Midbrain (tissue), 1 donor: ENCODE data around the gene GSG1L.
"Not testable (repeated sequence)": the region's sequence is repeated elsewhere in the genome, so short reads cannot be mapped to it uniquely, and the experiment has no call there.

Source experiments
- DNase-seq: peaks from one replicate; lab custom pipeline; 2025; lab: John Stamatoyannopoulos, UW

The GSG1L gene

DNA sequence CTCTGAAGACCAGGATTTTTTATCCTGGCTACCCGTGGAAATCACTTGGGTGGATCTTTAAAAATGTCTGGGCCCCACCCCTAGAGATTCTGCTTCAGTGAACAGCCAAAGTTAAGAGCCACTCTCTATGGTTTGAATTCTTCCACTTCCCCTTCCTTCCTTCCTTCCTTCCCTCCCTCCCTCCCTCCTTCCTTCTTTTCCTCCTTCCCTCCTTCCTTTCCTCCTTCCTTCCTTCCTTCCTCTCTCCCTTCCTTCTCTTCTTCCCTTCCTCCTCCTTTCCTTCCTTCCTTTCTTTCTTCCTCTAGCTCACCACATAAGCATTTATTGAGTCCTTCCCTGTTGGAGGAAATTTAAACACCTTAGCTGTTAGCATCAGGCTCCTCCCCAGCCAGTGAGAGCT lies 310.0 kb downstream of the GSG1L start:
- DNase-seq, result no peak

DNA sequence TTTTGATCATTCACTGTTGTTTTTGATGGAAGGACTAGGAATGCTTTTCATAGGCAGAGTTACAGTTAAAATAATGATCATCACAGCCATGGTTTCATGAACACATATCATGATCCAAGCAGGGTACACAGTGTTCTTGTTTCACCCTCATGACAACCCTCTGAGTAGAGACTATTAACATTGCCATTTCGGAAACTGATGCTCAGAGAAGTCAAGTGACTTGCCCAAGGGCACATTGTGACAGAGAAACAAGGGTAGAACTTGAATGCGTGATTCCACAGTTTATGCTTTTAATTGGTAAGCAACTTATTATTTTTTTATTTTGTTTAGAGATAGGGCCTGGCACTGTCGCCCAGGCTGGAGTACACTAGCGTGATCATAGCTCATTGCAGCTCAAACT lies 311.3 kb downstream of the GSG1L start:
- no peak for DNase-seq

DNA sequence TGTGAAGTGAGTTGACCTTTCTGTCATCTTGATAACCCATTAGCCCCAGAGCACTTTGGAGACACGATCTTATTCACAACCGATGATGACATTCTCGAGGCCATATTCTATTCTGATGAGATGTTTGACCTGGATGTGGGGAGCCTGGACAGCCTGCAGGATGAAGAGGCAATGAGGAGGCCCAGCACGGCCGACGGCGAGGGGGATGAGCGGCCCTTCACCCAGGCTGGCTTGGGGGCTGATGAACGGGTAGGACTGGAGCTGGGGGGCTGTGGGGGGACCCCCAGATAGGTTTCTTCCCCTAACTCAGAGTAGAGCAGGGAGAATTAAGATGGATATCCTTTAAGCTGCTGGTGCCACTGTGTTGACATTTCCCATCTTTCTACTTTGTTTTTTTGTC lies 311.8 kb downstream of the GSG1L start:
- no peak for DNase-seq

DNA sequence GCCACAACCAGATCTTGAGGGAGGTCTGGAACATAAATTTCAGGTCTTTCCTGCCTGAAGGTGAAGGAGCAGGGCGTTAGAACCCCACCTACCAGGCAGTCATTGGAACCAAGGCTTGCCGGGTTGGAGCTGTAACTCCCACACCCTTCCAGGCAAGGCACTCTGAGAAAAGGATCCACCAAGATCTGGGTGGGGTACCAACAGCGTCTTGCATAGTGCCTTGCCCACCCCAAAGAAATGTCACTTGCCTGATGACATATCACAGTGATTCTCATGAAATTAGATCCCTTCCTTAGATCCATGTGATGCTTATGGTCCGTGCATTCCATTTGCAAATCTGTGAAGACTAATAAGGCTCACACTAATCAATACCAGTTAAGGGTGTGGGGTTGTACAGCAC lies 312.3 kb downstream of the GSG1L start:
- no peak for DNase-seq

DNA sequence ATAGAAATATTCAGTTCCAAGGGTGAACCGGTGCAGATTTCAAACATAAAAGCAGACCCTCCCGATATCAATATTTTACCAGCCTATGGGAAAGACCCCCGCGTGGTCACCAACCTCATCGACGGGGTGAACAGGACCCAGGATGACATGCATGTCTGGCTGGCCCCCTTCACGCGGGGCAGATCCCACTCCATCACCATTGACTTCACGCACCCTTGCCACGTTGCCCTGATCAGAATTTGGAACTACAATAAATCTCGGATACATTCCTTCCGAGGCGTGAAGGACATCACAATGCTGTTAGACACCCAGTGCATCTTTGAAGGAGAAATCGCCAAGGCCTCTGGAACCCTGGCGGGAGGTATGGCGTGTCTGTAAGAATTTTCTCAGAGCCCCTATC lies 313.6 kb downstream of the GSG1L start:
- DNase-seq, result no peak

DNA sequence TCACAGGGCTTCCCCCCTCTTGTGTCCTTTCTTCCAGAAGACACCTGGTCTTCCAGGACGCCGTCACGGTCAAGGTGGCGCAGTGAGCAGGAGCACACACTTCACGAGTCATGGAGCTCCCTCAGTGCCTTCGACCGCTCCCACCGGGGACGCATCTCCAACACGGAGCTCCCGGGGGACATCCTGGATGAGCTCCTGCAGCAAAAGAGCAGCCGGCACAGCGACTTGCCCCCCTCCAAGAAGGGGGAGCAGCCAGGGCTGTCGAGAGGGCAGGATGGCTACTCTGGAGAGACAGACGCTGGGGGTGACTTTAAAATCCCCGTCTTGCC lies 314.0 kb downstream of the GSG1L start:
- DNase-seq, result no peak

DNA sequence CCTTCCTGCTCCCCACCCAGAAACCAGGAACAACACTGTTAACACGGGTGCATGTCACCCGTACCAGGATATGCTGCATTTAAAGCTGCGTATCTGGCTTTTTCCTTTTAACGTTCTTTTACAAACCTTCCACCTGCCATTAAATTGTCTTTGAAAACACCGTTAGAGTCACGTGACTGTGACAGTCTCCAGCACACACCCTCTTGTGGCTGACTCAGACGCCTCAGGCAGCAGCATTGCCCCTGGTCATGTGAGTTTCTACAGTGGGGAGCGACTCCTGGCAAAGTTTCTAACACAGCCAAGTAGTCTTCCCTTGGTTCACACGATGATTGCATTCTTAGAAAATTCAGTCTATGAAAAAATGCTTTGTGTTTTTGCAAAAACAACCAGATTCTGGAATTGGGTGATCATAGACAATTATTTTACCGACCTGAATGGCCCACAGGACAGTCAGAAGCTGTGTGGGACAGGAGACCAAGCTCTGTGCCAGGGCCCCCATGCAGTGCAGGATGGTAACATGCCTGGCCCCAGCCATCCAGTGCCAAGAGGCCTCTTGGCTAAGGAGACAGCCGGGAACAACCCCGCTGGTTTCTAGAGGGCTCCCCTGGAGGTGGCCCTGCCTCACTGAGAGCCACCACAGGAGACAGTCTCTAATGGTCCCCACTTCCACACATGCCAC lies 314.5 kb downstream of the GSG1L start:
- DNase-seq, result peak; percentile 52

DNA sequence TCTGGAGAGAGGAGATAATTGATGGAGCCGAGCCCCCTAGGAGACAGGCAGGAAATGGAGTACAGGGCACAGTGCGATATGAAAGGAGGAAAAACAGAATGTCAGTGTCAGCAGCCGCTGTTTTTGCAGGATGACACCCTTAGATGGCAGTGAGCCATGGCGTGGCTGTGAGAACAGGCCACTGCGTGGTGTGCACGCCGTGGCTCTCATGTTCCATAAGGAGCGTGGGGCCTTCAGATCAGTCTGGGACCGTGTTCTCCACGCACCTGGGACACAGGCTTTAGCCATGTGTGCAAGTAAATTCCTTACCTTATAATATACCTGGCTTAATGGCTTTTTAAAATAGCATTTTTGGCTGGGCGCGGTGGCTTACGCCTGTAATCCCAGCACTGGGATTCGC lies 315.6 kb downstream of the GSG1L start:
- DNase-seq, result no peak

DNA sequence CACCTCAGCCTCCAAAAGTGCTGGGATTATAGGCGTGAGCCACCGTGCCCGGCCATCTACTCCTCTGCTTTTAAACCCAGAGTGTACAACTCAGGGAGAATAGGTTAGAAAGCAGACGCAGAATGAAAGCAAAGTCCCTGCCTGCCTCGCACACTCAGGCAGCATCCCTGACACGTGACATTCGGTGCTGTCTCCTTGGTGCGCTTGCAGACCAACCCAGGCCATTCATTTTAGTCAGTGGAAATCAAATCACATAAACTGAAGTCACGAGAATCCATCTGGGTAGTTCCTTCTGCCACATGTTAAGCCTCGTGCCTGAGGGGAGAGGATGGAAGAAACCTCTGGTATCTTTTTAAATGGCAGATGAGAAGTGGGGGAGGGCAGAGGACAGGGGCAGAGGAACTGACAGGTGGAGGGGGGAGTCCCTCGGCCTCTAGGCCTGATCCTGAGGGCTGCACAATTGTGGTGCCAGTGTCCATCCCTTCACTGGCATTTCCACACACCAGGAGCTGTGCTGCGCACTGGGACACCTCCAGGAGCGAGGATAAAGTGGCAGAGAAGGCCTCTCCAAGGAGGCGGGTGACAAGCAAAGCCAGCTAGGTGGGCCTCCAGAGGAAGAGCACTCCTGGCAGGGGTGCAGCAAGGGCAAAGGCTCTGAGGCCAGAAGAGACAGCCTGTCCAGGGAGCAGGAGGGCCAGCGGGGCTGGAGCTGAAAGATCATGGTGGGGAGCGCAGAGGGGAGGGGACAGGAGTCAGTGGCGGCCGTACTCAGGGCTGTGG lies 317.2 kb downstream of the GSG1L start:
- DNase-seq, result no peak

DNA sequence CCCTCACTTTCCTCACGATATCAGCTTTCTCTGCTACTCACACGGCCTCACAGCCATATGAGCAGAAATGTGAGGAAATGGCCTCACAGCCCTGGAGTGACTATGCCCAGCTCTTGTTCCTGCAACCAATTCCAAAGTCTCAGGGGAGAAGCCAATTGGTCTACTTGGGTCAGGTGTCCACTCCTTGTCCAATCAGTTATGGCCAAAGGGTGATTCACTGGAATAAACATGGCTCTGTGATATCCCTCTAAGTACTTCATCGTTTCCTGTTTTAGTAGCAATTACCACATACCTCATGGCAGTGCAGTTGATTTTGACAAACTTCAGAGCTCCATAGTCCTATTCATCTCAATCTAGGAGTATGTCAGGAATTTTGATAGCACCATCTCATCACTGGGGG lies 318.2 kb downstream of the GSG1L start:
- DNase-seq, result no peak

DNA sequence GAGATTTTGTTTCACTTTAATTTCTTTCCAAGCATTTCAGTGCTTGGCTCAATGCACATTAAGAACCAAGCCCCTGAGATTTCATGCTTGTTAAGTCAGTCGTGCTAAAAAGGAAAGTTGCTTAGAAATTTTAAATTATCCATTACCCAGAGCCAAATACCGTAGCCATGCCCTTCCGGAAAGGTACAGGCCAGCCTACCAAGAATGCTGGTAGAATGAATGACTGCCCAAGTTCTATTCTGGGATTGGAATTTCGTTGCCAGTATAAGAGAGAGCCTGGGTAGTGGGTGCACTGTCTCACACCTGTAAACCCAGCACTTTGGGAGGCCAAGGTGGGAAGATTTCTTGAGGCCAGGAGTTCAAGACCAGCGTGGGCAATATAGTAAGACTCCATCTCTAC lies 319.6 kb downstream of the GSG1L start:
- no peak for DNase-seq

DNA sequence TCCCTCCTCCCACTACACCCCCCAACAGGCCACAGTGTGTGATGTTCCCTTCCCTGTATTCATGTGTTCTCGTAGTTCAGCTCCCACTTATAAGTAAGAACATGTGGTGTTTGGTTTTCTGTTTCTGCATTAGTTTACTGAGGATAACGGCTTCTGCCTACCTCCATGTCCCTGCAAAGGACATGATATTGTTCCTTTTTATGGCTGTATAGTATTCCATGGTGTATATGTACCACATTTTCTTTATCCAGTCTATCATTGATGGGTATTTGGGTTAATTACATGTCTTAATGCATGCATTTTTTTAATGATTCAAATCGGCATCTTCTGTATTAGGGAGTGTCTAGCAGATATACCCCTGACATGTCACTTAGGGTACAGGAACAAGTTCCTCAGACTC lies 320.5 kb downstream of the GSG1L start:
- not testable (repeated sequence) for DNase-seq

DNA sequence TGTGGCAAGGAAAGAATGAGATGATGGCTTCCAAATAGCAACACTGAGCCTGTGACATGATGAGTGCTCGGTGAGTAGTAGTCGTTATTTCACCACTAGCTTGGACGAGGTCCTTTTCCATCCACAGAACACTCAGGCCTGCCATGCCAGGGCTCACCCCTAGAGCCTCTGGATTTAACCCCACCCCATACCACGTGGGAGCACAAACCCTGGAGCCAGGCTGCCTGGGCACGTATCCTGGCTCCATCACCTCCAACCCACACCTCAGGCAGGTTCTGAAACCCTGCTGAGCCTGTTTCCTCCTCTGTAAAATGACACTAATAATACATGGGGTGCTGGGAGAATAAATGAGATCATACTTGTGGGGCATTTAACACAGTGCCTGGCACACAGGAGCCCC lies 321.2 kb downstream of the GSG1L start:
- no peak for DNase-seq

DNA sequence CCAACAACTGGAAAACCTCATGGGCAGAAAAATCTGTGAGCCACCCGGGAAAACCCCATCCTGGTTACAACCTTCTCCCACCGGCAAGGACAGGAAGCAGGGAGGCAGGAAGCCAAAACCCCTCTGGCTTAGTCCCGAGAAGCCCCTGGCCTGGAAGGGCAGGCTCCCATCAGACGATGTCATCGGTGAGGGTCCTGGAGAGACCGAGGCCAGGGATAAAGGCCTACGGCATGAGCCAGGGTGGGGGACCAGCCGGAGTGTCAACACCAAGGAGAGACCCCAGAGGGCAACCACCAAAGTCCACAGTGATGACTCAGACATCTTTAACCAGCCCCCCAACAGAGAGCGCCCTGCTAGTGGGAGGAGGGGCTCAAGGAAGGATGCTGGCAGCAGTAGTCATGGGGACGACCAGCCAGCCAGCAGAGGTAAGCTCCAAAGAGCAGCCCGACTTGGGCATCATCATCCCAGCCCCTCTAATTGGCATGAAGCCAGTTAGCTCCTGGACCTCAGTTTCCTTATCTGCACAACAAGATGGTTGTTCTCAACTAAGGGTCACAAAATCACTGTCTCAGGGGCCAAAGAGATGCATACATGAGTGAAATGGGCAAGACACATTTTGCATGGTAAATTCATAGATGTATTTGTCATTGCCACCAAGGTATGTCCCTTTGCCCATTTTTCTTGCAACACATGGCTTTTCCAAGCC lies 322.9 kb downstream of the GSG1L start:
- DNase-seq, result no peak

DNA sequence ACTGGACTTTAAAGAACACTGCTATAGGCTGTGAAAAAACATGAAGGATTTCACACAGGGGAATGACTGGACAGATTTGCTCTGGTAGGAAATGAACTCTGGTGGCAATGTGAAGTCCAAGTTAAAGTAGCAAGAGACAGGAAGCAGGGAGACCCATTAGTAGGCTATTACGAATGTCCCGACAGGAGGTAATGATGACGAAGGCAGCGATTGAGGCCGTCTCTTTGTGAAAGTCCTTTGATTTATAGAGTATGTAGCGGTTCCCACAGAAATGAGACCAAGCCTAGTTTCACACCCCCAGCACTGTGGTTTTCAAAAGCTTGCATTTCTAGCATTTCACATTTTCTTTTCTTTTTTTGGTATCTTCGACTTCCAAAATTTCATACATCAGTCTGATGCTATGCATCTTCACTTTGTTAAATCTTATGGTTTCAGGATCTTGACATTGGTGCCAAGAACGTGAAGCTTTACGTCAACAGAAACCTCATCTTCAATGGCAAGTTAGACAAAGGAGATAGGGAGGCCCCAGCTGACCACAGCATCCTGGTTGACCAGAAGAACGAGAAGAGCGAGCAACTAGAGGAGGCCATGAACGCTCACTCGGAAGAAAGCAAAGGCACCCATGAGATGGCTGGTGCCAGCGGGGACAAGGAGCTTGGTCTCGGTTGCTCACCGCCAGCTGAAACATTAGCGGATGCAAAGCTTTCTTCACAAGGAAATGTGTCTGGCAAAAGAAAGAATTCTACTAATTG lies 323.7 kb downstream of the GSG1L start:
- no peak for DNase-seq

DNA sequence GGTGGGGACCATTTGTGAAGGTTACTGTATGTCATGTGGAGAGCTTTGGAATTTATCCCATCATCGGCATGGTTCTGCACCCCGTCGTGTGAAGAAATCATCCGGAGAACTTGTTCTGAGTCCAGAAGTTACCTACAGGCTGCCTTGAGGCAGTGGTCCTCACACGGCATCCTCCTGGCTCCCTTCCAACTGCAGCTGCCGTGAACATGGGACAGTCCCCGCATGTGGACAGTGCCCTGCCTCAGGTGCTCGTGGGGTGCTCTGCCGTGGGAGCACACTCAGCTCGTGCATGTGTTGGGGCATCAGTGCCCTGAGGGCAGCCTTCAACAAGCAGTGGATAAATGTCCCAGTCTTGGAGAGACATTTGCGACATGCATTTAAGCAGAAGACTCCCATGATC lies 324.9 kb downstream of the GSG1L start:
- no peak for DNase-seq
